Left lung (tissue), 10 donors: ENCODE results near the gene AJAP1. TPM values are rescaled to one million over a fixed set of nuclear protein-coding genes. Genes with fewer than 3 reads are reported as not detected.

Experiments
- ATAC-seq: fragments of 200-7000 bp; cut with Tn5 transposase; one replicate; pipeline ENCODE4 v1.9.1; 2020; ENCODE audit warnings: moderate library complexity
- DNase-seq, 4 donors: peaks; one replicate each; pipeline ENCODE4 v3.0.0-alpha.2; 2013 to 2020
- H3K27ac ChIP-seq, 2 donors: fragments of 200-600 bp; sonication (generic) in 1 of 2; one replicate each; pipeline versions ENCODE4 v1.5.0 to v1.8.0; 2020 to 2021
- H3K27me3 ChIP-seq, 2 donors: fragments of 200-600 bp; sonication (generic) in 1 of 2; one replicate each; pipeline versions ENCODE4 v1.5.0 to v1.8.0; 2020 to 2021
- H3K36me3 ChIP-seq, 2 donors: fragments of 200-600 bp; sonication (generic) in 1 of 2; one replicate each; pipeline versions ENCODE4 v1.5.0 to v1.8.0; 2020 to 2021
- H3K4me1 ChIP-seq, 2 donors: fragments of 200-600 bp; one replicate each; pipeline ENCODE4 v1.8.0; 2021
- H3K4me3 ChIP-seq, 2 donors: fragments of 200-600 bp; sonication (generic) in 1 of 2; one replicate each; pipeline versions ENCODE4 v1.5.0 to v1.8.0; 2020 to 2021; ENCODE audit warnings: mild to moderate bottlenecking in 1 of 2
- H3K9me3 ChIP-seq, 2 donors: fragments of 200-600 bp; sonication (generic) in 1 of 2; one replicate each; pipeline versions ENCODE4 v1.5.0 to v1.8.0; 2020 to 2021
- intact Hi-C, 2 donors: fragments of 100-400 bp; cut with DNase I; formaldehyde crosslinking; loops; one replicate each; pipeline versions ENCODE4 v1.11.2 to v1.14.2; 2022
- polyA plus RNA-seq, 6 donors: library from polyadenylated mRNA; unstranded; fragments of 120-200 nt; gene quantifications; one replicate each; pipeline ENCODE4 v1.2.1, GENCODE V29; 2013; ENCODE audit not compliant: insufficient read length in 6 of 6
- total RNA-seq, 2 donors: library from RNA; stranded (reverse); fragmentation: NEBNext Ultra II Directional; extraction: Animal tissue kit (Norgen Biotek cat#: 25700); gene quantifications; one replicate each; pipeline ENCODE4 v1.2.1, GENCODE V29; 2021
- TF ChIP-seq, protein P1 (sequence below), 2 donors: fragments of 200-600 bp; sonication (generic) in 1 of 2; IDR thresholded peaks; one replicate each; pipeline versions ENCODE4 v1.5.0 to v1.8.0; 2021; ENCODE audit warnings: antibody characterized with exemption in 2 of 2
- donor health status: DM: no; HTN: yes; CAD: no.
- donor health status: DM: no; HTN: no; CAD: no.

AJAP1 gene
- total and polyA plus RNA-seq, 8 donors, result 0.06 to 0.79 (median 0.20) TPM

GRCh38 chr1:4626061-4626460 lies 28.3 kb upstream of the AJAP1 start:
- intact Hi-C loops, result no loop called here
- no peak for DNase-seq
- no peak overlapping the region for H3K27ac ChIP-seq
- H3K27me3 ChIP-seq, result peaks cover 0 to 40% of the 10 kb centered on the region in 2 donors
- TF ChIP-seq, protein P1, sequence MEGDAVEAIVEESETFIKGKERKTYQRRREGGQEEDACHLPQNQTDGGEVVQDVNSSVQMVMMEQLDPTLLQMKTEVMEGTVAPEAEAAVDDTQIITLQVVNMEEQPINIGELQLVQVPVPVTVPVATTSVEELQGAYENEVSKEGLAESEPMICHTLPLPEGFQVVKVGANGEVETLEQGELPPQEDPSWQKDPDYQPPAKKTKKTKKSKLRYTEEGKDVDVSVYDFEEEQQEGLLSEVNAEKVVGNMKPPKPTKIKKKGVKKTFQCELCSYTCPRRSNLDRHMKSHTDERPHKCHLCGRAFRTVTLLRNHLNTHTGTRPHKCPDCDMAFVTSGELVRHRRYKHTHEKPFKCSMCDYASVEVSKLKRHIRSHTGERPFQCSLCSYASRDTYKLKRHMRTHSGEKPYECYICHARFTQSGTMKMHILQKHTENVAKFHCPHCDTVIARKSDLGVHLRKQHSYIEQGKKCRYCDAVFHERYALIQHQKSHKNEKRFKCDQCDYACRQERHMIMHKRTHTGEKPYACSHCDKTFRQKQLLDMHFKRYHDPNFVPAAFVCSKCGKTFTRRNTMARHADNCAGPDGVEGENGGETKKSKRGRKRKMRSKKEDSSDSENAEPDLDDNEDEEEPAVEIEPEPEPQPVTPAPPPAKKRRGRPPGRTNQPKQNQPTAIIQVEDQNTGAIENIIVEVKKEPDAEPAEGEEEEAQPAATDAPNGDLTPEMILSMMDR (IDR thresholded peaks at IDR 0.05), result no peak
- H3K4me1 ChIP-seq, result no peaks in the 10 kb centered on the region
- H3K36me3 ChIP-seq, result no peaks in the 10 kb centered on the region
- H3K9me3 ChIP-seq, result no peaks in the 10 kb centered on the region
- no peak overlapping the region for H3K4me3 ChIP-seq
- ATAC-seq, result no peak

- Histone ChIP-seq H3K36me3 (no peaks in the 10 kb centered on the region), H3K27me3 (peaks cover 0 to 44% of the 10 kb centered on the region in 2 donors), H3K4me3 (no peak overlapping the region), H3K4me1 (no peaks in the 10 kb centered on the region), H3K27ac (no peak overlapping the region), H3K9me3 (no peaks in the 10 kb centered on the region)
- intact Hi-C loops, result no loop called here
- DNase-seq (no peak), ATAC-seq (no peak)
- TF ChIP-seq, protein P1 (IDR thresholded peaks at IDR 0.05), result no peak
These were observed 27.7 kb upstream of the AJAP1 start for GRCh38 chr1:4626560-4627319.

DNA sequence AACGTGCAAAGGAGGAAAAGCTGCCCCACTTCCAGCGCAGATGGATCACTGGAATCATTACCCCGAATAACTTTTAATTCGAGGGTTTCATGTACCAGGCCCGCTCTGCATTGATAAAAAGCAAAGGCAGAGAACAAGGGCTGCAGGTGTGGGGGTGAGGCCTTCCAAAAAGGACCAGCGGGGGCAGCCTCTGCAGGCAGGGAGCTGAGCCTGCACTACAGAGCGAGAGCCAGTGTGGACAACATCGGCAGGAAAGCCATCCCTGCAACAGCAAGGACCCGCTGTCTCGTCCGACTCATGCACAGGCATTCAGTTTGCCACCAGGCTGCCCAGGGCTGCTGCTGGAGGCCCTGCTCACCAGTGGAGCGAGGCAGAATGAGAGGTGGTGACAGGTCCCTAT lies 27.1 kb upstream of the AJAP1 start:
- DNase-seq (no peak), ATAC-seq (no peak)
- H3K9me3 ChIP-seq, result no peaks in the 10 kb centered on the region
- TF ChIP-seq, protein P1 (IDR thresholded peaks at IDR 0.05), result no peak
- no peak overlapping the region for H3K4me3 ChIP-seq
- no peaks in the 10 kb centered on the region for H3K36me3 ChIP-seq
- H3K4me1 ChIP-seq, result no peaks in the 10 kb centered on the region
- H3K27me3 ChIP-seq, result peaks cover 0 to 44% of the 10 kb centered on the region in 2 donors
- intact Hi-C loops, result no loop called here
- H3K27ac ChIP-seq, result no peak overlapping the region

- Histone ChIP-seq H3K4me3 (no peak overlapping the region), H3K27ac (no peak overlapping the region), H3K36me3 (no peaks in the 10 kb centered on the region), H3K9me3 (no peaks in the 10 kb centered on the region), H3K4me1 (no peaks in the 10 kb centered on the region), H3K27me3 (peaks cover 0 to 39% of the 10 kb centered on the region in 2 donors)
- DNase-seq (no peak), ATAC-seq (no peak)
- TF ChIP-seq, protein P1 (IDR thresholded peaks at IDR 0.05), result no peak
- intact Hi-C loops, result no loop called here
These were observed 25.4 kb upstream of the AJAP1 start for GRCh38 chr1:4628992-4629391.

DNA sequence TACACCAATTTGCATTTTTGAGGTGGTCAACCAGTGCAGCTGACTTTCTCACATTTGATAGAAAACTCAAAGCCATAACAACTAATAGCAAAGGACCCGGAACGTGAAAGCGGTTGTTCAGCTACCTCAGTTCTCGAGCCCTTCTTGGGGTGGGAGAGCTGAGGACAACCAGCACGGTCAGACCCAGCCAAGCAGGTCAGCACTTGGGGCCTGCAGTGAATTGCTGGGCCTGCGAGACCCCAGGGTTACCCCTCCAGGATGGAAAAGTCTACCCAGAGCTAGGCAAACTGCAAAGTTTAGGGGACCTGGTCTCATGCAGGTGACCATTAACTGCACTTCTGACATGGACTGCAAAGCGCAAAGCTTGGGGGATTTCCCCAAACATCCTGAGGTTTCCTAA lies 23.8 kb upstream of the AJAP1 start:
- Histone ChIP-seq H3K36me3 (no peaks in the 10 kb centered on the region), H3K4me1 (no peaks in the 10 kb centered on the region), H3K27me3 (peaks cover 0 to 40% of the 10 kb centered on the region in 2 donors), H3K4me3 (no peak overlapping the region), H3K27ac (no peak overlapping the region), H3K9me3 (no peaks in the 10 kb centered on the region)
- TF ChIP-seq, protein P1 (IDR thresholded peaks at IDR 0.05), result no peak
- intact Hi-C loops, result no loop called here
- DNase-seq (no peak), ATAC-seq (no peak)
